DND-41 (cell line): ENCODE data around the gene OR2T3.
"Not testable (repeated sequence)": the region's sequence is repeated elsewhere in the genome, so short reads cannot be mapped to it uniquely, and the experiment has no call there.

Experiments used
- CTCF ChIP-seq: IDR thresholded peaks from 2 replicates; pipeline ENCODE4 v1.5.1; 2012; ENCODE audit warnings: borderline replicate concordance, low read length, moderate library complexity, mild to moderate bottlenecking; ENCODE audit not compliant: poor library complexity, severe bottlenecking; ENCODE audit errors: extremely low read depth
- EZH2 ChIP-seq: IDR thresholded peaks from 3 replicates; pipeline ENCODE4 v1.6.1; 2012; ENCODE audit warnings: borderline replicate concordance, low read depth, mild to moderate bottlenecking, moderate library complexity, low read length, inconsistent platforms; ENCODE audit not compliant: severe bottlenecking

- TF ChIP-seq CTCF, EZH2: not testable (repeated sequence)
These were observed 41.5 kb upstream of the OR2T3 start for GRCh38 chr1:248431683-248432082.
